AG08395 (cell line): ENCODE results near the gene HECTD2.
A peak's percentile ranks its signal among the peaks of the same experiment; 100 is the strongest.
"Not testable (repeated sequence)": the region's sequence is repeated elsewhere in the genome, so short reads cannot be mapped to it uniquely, and the experiment has no call there.

Source experiments
- DNase-seq: peaks from one replicate; pipeline ENCODE4 v3.0.0; 2012; ENCODE audit warnings: mixed read lengths, low spot score

HECTD2 gene

DNA sequence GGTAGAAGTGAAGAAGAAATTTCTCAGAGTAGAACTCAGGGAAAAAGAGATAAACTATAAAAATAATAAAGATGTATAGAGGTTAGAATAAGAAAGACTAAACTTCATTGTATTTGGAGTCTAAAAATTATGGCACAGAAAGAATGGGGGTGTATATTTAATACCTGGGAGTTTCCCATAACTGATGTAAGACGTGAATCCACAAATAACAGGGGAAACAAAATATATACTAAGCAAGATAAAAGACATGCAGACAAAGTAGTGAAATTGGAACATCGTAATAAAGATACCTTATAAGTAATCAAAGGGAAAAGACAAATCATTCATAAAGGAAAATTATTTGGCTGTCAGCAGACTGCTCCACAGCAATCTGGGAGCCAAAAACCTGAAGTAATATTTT is 62.8 kb downstream of the HECTD2 start:
- DNase-seq = no peak

DNA sequence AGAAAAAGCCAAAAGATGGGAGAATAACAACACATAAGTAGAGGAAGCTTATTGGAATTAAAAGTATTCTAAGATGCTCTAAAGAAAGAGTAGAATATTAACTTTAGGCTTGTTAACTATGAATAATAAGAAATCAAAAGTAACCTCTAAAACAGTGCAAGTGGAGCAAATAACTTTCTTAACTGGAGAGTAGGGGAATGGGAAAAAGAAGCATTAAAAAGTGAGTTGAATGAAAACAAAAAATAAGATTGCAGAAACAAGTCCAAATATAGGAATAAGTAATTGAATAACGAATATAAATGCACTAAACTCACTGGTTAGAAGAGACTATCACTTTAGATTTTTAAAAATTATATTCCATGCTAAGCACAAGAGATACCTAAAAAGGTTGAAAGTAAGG is 63.9 kb downstream of the HECTD2 start:
- DNase-seq = no peak

GRCh38 chr10:91477236-91477635 is 67.1 kb downstream of the HECTD2 start:
- DNase-seq = no peak

DNA sequence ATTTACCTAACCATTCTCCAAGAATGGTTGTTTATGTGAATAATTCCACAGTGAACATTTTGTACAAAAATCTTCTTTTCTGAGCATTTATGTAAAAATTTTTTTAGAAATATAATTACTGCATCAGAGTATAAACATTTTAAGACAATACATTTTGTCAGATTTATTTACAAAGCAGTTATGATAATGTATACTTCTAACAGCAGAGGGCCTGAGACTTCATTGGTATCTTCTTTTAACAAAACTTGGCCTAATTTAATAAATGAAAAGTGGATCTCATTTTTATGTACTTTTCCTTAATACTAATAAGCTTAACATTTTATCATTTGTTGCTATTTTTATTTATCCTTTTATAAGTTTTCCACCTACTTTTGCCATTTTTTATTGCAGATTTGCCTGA is 69.4 kb downstream of the HECTD2 start:
- no peak for DNase-seq

DNA sequence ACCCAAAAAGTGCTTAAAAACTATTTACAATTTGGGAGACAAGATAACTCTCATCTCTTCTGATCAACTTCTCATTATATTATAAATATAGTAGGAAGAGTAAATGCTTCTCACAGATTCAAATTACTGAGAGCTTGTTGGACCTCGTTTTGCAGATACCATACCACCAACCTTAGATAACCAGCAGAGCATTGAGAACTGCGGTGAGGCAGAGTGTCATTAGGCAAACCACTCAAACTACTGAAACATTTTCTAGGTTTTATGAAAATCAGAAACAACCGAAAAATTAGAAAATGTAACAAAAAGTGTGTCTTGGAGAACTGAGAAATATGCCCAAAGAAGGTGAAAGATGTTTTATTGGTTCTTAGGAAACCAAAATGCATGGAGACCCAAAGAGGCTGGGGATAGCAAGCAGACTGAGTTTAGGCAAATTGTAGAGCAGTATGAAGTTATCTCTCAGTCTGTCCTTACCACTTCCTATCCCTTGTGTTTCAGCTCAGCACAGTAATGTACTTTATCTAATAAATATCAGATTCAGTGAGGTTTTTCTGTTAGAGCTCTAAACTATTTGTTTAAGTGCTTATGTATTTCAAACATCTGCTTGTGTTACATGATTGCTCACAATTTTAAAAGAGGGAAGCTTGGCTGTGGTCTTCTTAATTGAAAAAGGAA is 77.9 kb downstream of the HECTD2 start:
- DNase-seq = no peak

GRCh38 chr10:91493313-91493712 is 83.2 kb downstream of the HECTD2 start:
- DNase-seq = peak; percentile 57

DNA sequence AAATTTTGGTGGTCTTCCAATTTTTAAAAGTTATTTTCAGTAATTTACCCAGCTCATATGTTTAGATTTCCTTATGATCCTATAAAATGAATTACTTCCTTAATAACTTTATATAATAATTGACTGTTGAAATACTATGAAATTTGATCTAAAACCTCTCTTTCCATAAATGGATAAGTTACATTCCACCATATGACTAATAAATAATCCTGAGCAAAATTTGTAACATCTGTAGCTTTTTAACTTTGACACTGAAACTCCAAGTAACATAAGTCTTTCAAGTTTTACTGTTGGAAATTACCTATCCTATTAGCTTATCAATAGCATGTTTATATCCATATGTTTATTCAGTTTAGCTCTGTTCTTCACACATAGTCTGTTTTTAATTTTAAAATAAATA is 85.3 kb downstream of the HECTD2 start:
- no peak for DNase-seq

GRCh38 chr10:91496016-91496415 is 85.9 kb downstream of the HECTD2 start:
- DNase-seq = no peak

- DNase-seq = peak; percentile 88
Measured at GRCh38 chr10:91511549-91512330, 101.6 kb downstream of the HECTD2 start.

DNA sequence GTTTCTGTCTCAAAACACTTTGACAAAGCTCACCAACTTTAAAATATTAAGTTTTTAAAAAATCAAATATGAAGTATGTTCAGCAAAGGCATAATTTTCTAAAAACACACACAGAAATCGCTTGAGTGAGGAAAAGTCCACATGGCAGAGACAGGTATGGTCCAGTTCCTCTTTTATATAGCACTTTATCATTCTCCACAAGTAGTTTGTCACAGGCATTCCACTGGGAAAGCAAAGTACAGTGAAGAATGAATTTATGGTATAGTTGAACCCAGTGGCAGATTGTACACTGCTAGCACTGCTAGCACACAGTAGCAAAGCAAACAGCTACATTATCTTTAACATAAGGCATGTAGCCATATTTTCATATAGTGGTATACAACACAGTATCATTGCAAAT is 102.3 kb downstream of the HECTD2 start:
- DNase-seq = no peak

GRCh38 chr10:91513598-91514424 is 103.7 kb downstream of the HECTD2 start:
- DNase-seq = no peak

- no peak for DNase-seq
Measured at GRCh38 chr10:91514787-91515186, 104.6 kb downstream of the HECTD2 start.

- DNase-seq = no peak
Measured at GRCh38 chr10:91517394-91517793, 107.2 kb downstream of the HECTD2 start.

DNA sequence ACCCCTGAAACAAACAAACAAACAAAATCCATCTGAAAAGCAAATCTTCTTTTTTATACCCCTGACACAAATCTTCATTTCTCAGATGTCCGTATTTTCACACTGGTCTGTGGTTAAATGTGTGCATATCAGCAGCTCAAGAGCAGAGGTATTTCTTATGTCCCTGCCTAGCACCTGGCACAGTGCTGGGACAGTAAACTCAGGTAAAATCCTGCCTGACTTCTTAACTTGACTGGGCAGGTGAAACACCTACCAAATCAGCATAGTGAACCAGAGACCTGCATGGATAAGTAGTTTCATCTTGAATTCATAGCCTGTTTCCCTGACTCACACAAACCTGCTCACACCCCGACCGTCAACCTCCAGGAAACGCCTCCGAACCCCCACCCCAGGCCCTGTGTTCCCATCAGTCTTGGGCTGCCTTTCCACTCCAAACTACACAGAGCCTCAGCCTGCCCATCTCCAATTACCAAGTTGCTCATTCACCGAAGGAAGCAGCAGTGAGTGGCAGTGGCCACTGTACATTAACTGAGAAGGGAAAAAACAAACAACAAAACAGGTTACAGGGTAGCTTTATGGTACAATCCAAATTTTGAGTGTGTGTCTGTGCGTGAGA is 109.9 kb downstream of the HECTD2 start:
- DNase-seq = no peak

- DNase-seq = no peak
Measured at GRCh38 chr10:91520661-91521060, 110.5 kb downstream of the HECTD2 start.

DNA sequence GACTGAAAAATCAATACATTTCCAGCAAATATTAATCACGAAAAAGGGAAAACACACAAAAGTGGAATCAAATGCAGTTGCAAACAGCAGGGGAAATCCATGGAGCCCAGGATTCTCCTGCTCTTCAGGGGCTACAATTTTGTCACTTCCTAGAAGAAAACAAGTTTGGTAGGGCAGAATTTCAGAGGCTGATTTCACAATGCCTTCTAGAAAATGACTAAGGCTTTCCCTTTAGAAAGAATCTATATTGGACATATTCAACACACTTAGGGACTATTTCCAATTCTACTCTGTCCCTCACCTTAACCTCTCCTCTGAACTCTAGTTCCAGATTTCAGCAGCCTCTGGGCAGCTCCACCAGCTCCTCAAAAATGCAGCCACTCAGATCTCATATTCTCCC is 111.3 kb downstream of the HECTD2 start:
- no peak for DNase-seq

- DNase-seq = no peak
Measured at GRCh38 chr10:91525896-91526712, 116.0 kb downstream of the HECTD2 start.

DNA sequence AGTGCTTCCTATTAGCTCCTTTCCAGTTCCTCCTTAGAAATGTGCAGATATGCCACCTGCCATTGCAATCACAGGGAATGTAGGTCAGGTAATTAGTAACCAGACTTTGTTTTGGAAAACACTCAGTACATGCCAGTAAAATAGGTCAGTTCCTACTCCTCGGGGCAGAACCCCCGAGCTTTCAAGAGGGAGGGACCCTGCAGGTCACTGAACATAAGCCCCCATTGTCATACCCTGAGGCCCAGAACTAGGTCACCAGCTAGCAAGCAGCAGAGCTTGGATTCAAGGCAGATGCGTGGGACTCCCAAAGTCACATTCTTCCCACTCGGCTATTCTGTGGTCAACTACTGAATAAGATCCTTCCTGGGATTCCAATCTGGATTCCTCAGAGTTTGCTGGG is 117.9 kb downstream of the HECTD2 start:
- no peak for DNase-seq

DNA sequence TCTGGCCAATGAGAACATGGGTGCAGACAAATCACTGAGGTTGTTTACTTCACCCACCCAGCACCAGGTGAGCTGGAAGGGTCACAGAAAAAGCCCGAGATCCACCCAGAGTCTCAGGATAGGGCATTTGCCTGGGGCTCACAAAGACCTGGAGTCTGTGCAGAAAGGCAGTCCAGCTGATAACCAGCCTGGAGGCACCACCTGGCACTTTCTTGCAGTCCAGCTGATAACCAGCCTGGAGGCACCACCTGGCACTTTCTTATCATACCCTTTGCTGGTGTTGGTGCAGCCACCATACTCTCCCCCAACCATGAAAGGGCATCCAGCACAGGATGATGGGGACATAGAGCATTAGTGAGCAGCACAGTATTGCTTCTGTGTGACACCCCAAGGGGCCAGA is 118.6 kb downstream of the HECTD2 start:
- DNase-seq = no peak

GRCh38 chr10:91534789-91535188 is 124.6 kb downstream of the HECTD2 start:
- DNase-seq = not testable (repeated sequence)

DNA sequence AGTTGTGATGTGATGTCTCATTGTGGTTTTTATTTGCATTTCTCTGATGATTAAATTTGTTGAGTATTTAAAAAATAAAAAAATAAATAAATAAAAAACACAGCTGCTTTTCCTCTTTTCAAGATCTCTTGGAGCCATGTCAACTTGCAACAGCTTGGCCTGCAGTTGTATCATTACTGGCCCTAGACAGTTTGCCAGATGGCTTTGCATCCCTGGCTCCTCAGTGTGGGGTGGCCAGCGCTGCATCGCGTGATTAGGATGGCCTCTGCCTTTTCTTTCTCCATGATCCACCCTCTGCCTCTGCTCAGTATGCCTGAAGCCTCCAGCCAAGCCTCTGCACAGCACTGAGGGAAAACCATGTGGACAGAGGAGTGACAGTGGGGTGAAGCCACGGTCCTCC is 126.0 kb downstream of the HECTD2 start:
- peak; percentile 89 for DNase-seq

DNA sequence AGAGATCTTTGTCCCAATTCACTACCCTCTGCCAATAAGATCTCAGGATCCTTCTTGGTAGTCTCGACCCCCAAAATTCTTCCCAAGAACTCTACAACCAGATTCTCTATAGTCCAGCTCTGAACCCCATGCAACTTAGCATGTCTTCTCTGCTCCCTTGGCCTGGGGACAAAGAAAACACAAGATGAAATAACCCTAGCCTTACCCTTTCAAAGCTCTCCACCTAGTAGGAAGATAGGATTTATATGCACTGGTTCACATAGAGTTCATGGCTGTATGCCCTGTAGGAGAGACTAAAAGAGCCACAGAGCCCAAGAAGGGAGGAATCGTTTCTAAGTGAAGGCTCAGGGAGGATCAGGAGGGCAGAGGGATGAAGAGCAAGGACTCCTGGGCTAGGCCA is 126.6 kb downstream of the HECTD2 start:
- DNase-seq = no peak
